Parathyroid adenoma (tissue), 2 donors: Measurements from ENCODE around the gene CDK5RAP1.

Experiments
- H2AFZ ChIP-seq: fragments of 300-600 bp; sonication (generic); one replicate; pipeline ENCODE4 v1.7.0; 2017; ENCODE audit warnings: antibody characterized with exemption, mild to moderate bottlenecking
- H3K27ac ChIP-seq: fragments of 300-600 bp; sonication (generic); one replicate; pipeline ENCODE4 v1.7.0; 2017
- H3K27me3 ChIP-seq: fragments of 300-600 bp; sonication (generic); one replicate; pipeline ENCODE4 v1.7.0; 2017; ENCODE audit warnings: low read length; ENCODE audit not compliant: control insufficient read depth, insufficient read depth
- H3K36me3 ChIP-seq: fragments of 300-600 bp; sonication (generic); one replicate; pipeline ENCODE4 v1.7.0; 2017; ENCODE audit warnings: low read length; ENCODE audit not compliant: control insufficient read depth, insufficient read depth
- H3K4me1 ChIP-seq: fragments of 300-600 bp; sonication (generic); one replicate; pipeline ENCODE4 v1.7.0; 2017; ENCODE audit warnings: control low read depth
- H3K4me2 ChIP-seq: fragments of 300-600 bp; sonication (generic); one replicate; pipeline ENCODE4 v1.7.0; 2017; ENCODE audit warnings: low read length
- H3K4me3 ChIP-seq: fragments of 300-600 bp; sonication (generic); one replicate; pipeline ENCODE4 v1.7.0; 2017; ENCODE audit warnings: low read depth, low read length
- H3K79me2 ChIP-seq: fragments of 300-600 bp; sonication (generic); one replicate; pipeline ENCODE4 v1.7.0; 2017; ENCODE audit warnings: control low read depth
- H3K9ac ChIP-seq: fragments of 300-600 bp; sonication (generic); one replicate; pipeline ENCODE4 v1.7.0; 2017; ENCODE audit warnings: mild to moderate bottlenecking
- H3K9me3 ChIP-seq: fragments of 300-600 bp; sonication (generic); one replicate; pipeline ENCODE4 v1.7.0; 2017; ENCODE audit warnings: low read length; ENCODE audit not compliant: control insufficient read depth
- TF ChIP-seq, protein P1 (sequence below): fragments of 300-600 bp; sonication (generic); IDR thresholded peaks from one replicate; pipeline ENCODE4 v1.7.0; 2017; ENCODE audit warnings: antibody characterized with exemption, mild to moderate bottlenecking
- donor health status: primary hyperparathyroidism.

Gene CDK5RAP1

DNA sequence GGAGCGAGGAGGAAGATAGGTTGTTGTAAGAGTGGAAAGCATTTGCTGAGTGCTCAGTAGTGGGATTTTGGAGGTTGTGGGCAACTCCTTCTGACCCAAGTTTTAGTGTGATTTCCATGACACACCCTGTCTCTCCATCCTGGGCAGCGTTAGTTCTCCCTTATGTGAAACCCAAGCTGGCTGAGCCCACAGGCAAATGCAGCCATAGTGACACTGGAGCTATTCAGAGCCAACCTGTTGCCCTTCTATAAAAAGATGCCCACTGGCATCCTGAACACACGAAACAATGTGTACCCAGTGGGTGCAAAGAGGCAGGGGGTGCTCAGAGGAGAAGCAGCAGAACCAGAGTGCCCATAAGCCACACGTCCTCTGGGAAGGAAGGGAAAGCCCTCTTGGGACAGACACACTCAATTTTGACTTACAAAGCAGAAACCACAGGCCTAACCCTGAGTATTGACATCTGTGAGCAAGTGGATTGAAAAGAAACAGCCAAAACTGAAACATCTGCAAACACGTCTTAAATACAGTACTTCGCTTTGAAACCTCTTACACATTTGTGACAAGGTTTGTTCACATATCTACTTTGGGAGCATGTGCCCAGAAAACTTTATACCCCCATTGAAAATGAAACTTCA lies 63.7 kb downstream of the CDK5RAP1 start:
- TF ChIP-seq, protein P1, sequence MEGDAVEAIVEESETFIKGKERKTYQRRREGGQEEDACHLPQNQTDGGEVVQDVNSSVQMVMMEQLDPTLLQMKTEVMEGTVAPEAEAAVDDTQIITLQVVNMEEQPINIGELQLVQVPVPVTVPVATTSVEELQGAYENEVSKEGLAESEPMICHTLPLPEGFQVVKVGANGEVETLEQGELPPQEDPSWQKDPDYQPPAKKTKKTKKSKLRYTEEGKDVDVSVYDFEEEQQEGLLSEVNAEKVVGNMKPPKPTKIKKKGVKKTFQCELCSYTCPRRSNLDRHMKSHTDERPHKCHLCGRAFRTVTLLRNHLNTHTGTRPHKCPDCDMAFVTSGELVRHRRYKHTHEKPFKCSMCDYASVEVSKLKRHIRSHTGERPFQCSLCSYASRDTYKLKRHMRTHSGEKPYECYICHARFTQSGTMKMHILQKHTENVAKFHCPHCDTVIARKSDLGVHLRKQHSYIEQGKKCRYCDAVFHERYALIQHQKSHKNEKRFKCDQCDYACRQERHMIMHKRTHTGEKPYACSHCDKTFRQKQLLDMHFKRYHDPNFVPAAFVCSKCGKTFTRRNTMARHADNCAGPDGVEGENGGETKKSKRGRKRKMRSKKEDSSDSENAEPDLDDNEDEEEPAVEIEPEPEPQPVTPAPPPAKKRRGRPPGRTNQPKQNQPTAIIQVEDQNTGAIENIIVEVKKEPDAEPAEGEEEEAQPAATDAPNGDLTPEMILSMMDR: no peak
- Histone ChIP-seq H2AFZ (no peak overlapping the region), H3K79me2 (no peaks in the 10 kb centered on the region), H3K4me1 (no peaks in the 10 kb centered on the region), H3K4me3 (no peak overlapping the region), H3K4me2 (no peak overlapping the region), H3K27ac (no peak overlapping the region), H3K9me3 (no peaks in the 10 kb centered on the region), H3K27me3 (no peaks in the 10 kb centered on the region), H3K36me3 (no peaks in the 10 kb centered on the region), H3K9ac (no peak overlapping the region)

DNA sequence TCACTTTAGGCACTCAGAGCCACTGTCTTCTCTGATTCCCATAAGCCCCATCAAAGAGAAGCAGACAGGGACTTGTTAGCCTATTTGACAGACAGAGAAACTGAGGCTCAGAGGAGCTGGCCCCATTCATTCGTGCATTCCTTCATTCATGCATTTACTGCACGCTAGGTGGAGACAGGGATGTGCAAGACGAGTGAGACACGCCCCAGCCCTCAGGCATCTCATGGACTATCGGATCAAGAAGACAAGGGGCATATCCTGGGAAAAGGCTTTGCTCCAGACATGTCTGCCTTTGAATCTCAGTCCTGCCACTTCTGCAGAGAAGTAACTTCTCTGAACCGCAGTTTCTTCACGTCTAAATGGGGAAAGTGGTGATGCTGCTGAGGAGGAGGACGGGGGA lies 64.2 kb downstream of the CDK5RAP1 start:
- Histone ChIP-seq H3K79me2 (no peaks in the 10 kb centered on the region), H3K4me1 (no peaks in the 10 kb centered on the region), H3K4me2 (no peak overlapping the region), H3K4me3 (no peak overlapping the region), H3K27ac (no peak overlapping the region), H3K9me3 (no peaks in the 10 kb centered on the region), H3K9ac (no peak overlapping the region), H3K27me3 (no peaks in the 10 kb centered on the region), H2AFZ (no peak overlapping the region), H3K36me3 (no peaks in the 10 kb centered on the region)
- TF ChIP-seq, protein P1: no peak

DNA sequence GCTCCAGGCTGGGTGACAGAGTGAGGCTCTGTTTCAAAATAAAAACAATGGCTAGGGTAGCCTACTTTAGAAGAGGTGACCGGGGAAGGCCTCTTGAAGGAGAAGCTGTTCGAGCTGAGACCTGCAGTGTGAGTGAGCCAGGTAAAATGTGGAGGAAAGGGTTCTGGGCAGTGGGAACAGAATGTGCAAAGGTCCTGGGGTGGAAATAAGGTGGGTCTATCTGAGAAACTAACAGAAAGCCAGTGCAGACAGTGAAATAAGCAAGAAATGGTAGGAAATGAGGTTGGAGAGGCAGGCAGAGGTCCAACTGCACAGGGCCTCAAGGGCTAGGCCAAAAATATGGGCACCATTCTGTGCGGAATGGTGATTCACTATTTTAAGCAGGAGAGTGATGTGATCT lies 64.9 kb downstream of the CDK5RAP1 start:
- Histone ChIP-seq H2AFZ (no peak overlapping the region), H3K4me3 (no peak overlapping the region), H3K9me3 (no peaks in the 10 kb centered on the region), H3K27me3 (no peaks in the 10 kb centered on the region), H3K79me2 (no peaks in the 10 kb centered on the region), H3K9ac (no peak overlapping the region), H3K4me2 (no peak overlapping the region), H3K27ac (no peak overlapping the region), H3K4me1 (no peaks in the 10 kb centered on the region), H3K36me3 (no peaks in the 10 kb centered on the region)
- TF ChIP-seq, protein P1: no peak

DNA sequence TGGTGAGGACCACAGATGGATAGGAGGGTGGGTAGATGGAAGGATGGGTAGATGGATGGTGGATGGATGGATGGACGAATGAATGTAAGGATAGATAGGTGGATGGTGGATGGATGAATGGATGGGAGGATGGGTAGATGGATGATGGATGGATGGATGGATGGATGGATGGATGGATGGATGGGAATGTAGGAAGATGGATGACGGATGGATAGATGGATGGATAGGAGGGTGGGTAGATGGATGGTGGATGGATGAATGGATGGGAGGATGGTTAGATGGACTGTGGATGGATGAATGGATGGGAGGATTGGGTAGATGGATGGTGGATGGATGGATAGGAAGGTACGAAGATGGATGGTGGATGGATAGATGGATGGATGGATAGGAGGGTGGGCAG lies 67.2 kb downstream of the CDK5RAP1 start:
- no peaks in the 10 kb centered on the region for H3K9me3 ChIP-seq
- H2AFZ ChIP-seq: no peak overlapping the region
- H3K27ac ChIP-seq: no peak overlapping the region
- H3K9ac ChIP-seq: no peak overlapping the region
- no peak overlapping the region for H3K4me2 ChIP-seq
- no peaks in the 10 kb centered on the region for H3K4me1 ChIP-seq
- TF ChIP-seq, protein P1: no peak
- no peaks in the 10 kb centered on the region for H3K27me3 ChIP-seq
- no peak overlapping the region for H3K4me3 ChIP-seq
- H3K79me2 ChIP-seq: no peaks in the 10 kb centered on the region
- no peaks in the 10 kb centered on the region for H3K36me3 ChIP-seq

DNA sequence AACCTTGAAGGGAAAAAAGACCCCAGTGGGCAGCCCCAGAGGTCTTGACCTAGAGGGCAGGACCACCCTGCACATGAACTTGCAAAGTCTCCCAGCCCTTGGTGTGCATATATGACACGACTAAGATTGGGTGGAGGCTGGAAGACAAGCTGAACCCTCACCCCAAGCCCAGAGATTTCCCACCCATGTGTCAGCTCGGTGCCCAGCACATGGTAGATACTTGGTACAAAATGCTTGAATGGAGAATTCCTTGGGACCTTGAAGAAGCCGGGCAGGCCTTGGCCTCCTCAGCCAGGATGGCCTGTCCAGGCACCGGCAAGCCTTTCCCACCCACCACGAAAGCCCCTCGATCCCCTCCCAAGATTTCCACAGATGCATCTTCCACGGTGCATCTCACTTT lies 67.7 kb downstream of the CDK5RAP1 start:
- Histone ChIP-seq H3K9me3 (no peaks in the 10 kb centered on the region), H3K36me3 (no peaks in the 10 kb centered on the region), H3K79me2 (no peaks in the 10 kb centered on the region), H3K4me3 (no peak overlapping the region), H2AFZ (no peak overlapping the region), H3K27ac (no peak overlapping the region), H3K9ac (no peak overlapping the region), H3K27me3 (no peaks in the 10 kb centered on the region), H3K4me2 (no peak overlapping the region), H3K4me1 (no peaks in the 10 kb centered on the region)
- TF ChIP-seq, protein P1: no peak
